Measurements from ENCODE around the gene MIPOL1. TPM values are rescaled to one million over a fixed set of nuclear protein-coding genes. Genes with fewer than 3 reads are reported as not detected.
A peak's percentile ranks its signal among the peaks of the same experiment; 100 is the strongest.

Gene MIPOL1
- total RNA-seq, 1 donor from 2014 or later = 24.8 TPM

GRCh38 chr14:37591941-37592481 lies 394.3 kb downstream of the MIPOL1 start:
- Histone ChIP-seq H3K4me3 (peak overlapping the region; percentile 19 to 43), H3K36me3 (no peaks in the 10 kb centered on the region), H3K9me3 (no peaks in the 10 kb centered on the region), H3K4me1 (peaks cover 37% of the 10 kb centered on the region), H3K27ac (peak overlapping the region; percentile 78), H3K27me3 (peaks cover 32% of the 10 kb centered on the region)
- intact Hi-C loops (cut with DNase I) = no loop called here
- no peak for DNase-seq (ENCODE audit: extremely low spot score in 2 of 2)
- no peak for TF ChIP-seq POLR2AphosphoS5 (IDR thresholded peaks at IDR 0.05; ENCODE audit: insufficient read depth in 1 of 2, low read depth in 1 of 2)
- no peak for TF ChIP-seq CTCF (IDR thresholded peaks at IDR 0.05)
- TF ChIP-seq POLR2A (IDR thresholded peaks at IDR 0.05) = no peak

- H3K9me3 ChIP-seq = no peaks in the 10 kb centered on the region
- peak overlapping the region; percentile 18 to 43 for H3K4me3 ChIP-seq
- TF ChIP-seq CTCF (IDR thresholded peaks at IDR 0.05) (no peak), POLR2A (IDR thresholded peaks at IDR 0.05) (no peak), POLR2AphosphoS5 (IDR thresholded peaks at IDR 0.05; ENCODE audit: insufficient read depth in 1 of 2, low read depth in 1 of 2) (no peak)
- no peak for DNase-seq (ENCODE audit: extremely low spot score in 2 of 2)
- H3K27me3 ChIP-seq = peaks cover 39% of the 10 kb centered on the region
- H3K36me3 ChIP-seq = no peaks in the 10 kb centered on the region
- intact Hi-C loops (cut with DNase I) = no loop called here
- peak overlapping the region; percentile 78 for H3K27ac ChIP-seq
- peaks cover 37% of the 10 kb centered on the region for H3K4me1 ChIP-seq
Observed at GRCh38 chr14:37592482-37593408, 395.0 kb downstream of the MIPOL1 start.

- Histone ChIP-seq H3K4me3 (peak overlapping the region; percentile 43 to 44), H3K4me1 (peaks cover 38% of the 10 kb centered on the region), H3K9me3 (no peaks in the 10 kb centered on the region), H3K36me3 (no peaks in the 10 kb centered on the region), H3K27me3 (peaks cover 47% of the 10 kb centered on the region), H3K27ac (no peak overlapping the region)
- intact Hi-C loops (cut with DNase I) = no loop called here
- TF ChIP-seq POLR2A (IDR thresholded peaks at IDR 0.05) (no peak), POLR2AphosphoS5 (IDR thresholded peaks at IDR 0.05; ENCODE audit: insufficient read depth in 1 of 2, low read depth in 1 of 2) (no peak), CTCF (IDR thresholded peaks at IDR 0.05) (no peak)
- no peak for DNase-seq (ENCODE audit: extremely low spot score in 2 of 2)
Observed at GRCh38 chr14:37593511-37594237, 395.9 kb downstream of the MIPOL1 start.

- TF ChIP-seq POLR2AphosphoS5 (IDR thresholded peaks at IDR 0.05; ENCODE audit: insufficient read depth in 1 of 2, low read depth in 1 of 2) (peak in 1 of 2 donors; percentile 13), POLR2A (IDR thresholded peaks at IDR 0.05) (no peak), CTCF (IDR thresholded peaks at IDR 0.05) (peak in 2 of 3 experiments; percentile 22 to 43)
- H3K4me1 ChIP-seq = peaks cover 43% of the 10 kb centered on the region
- no peaks in the 10 kb centered on the region for H3K36me3 ChIP-seq
- peak overlapping the region; percentile 43 to 44 for H3K4me3 ChIP-seq
- peak overlapping the region; percentile 60 for H3K27ac ChIP-seq
- peaks cover 53% of the 10 kb centered on the region for H3K27me3 ChIP-seq
- intact Hi-C loops (cut with DNase I) = no loop called here
- no peak for DNase-seq (ENCODE audit: extremely low spot score in 2 of 2)
- no peaks in the 10 kb centered on the region for H3K9me3 ChIP-seq
Observed at GRCh38 chr14:37594238-37594970, 396.7 kb downstream of the MIPOL1 start.

All from vagina (tissue), 2 donors.